Measurements from ENCODE around the gene CWC22. TPM values are rescaled to one million over a fixed set of nuclear protein-coding genes. Genes with fewer than 3 reads are reported as not detected.
"Not testable (repeated sequence)": the region's sequence is repeated elsewhere in the genome, so short reads cannot be mapped to it uniquely, and the experiment has no call there.

The CWC22 gene
- total RNA-seq, 4 donors from 2014 or later, result 13.2 to 24.3 (median 19.4) TPM

- no peak for DNase-seq (ENCODE audit: low spot score in 2 of 2)
- Histone ChIP-seq H3K4me1 (peaks cover 14% of the 10 kb centered on the region), H3K27me3 (no peaks in the 10 kb centered on the region), H3K9me3 (no peaks in the 10 kb centered on the region), H3K4me3 (no peak overlapping the region), H3K27ac (no peak overlapping the region), H3K36me3 (no peaks in the 10 kb centered on the region)
- WGBS, result 94% methylated on average over 4 of the region's 4 CpGs
- no peak for TF ChIP-seq CTCF (IDR thresholded peaks at IDR 0.05)
- TF ChIP-seq EP300 (IDR thresholded peaks at IDR 0.05), result no peak
- TF ChIP-seq POLR2A (IDR thresholded peaks at IDR 0.05), result no peak
- no peak for TF ChIP-seq POLR2AphosphoS5 (IDR thresholded peaks at IDR 0.05)
Measured at GRCh38 chr2:180012523-180012922, 5.4 kb upstream of the CWC22 start.

GRCh38 chr2:180010701-180011100, 3.6 kb upstream of the CWC22 start:
- Histone ChIP-seq H3K9me3 (no peaks in the 10 kb centered on the region), H3K27me3 (no peaks in the 10 kb centered on the region), H3K4me1 (peaks cover 7% of the 10 kb centered on the region), H3K36me3 (no peaks in the 10 kb centered on the region), H3K4me3 (no peak overlapping the region), H3K27ac (no peak overlapping the region)
- no peak for TF ChIP-seq CTCF (IDR thresholded peaks at IDR 0.05)
- no peak for TF ChIP-seq EP300 (IDR thresholded peaks at IDR 0.05)
- TF ChIP-seq POLR2A (IDR thresholded peaks at IDR 0.05), result no peak
- no peak for TF ChIP-seq POLR2AphosphoS5 (IDR thresholded peaks at IDR 0.05)
- WGBS, result 64% methylated on average over 2 of the region's 2 CpGs
- DNase-seq (ENCODE audit: low spot score in 2 of 2), result no peak

- Histone ChIP-seq H3K36me3 (no peaks in the 10 kb centered on the region), H3K27me3 (no peaks in the 10 kb centered on the region), H3K27ac (no peak overlapping the region), H3K9me3 (no peaks in the 10 kb centered on the region), H3K4me3 (peak overlapping the region; percentile 80), H3K4me1 (peaks cover 28% of the 10 kb centered on the region)
- DNase-seq (ENCODE audit: low spot score in 2 of 2), result no peak
- TF ChIP-seq CTCF (IDR thresholded peaks at IDR 0.05) (no peak), POLR2A (IDR thresholded peaks at IDR 0.05) (no peak), POLR2AphosphoS5 (IDR thresholded peaks at IDR 0.05) (no peak), EP300 (IDR thresholded peaks at IDR 0.05) (no peak)
- WGBS, result 11% methylated on average over 7 of the region's 7 CpGs
Measured at GRCh38 chr2:180006231-180006630, 866 bp downstream of the CWC22 start.

- not testable (repeated sequence) for H3K27ac ChIP-seq; H3K9me3 ChIP-seq; H3K27me3 ChIP-seq; H3K36me3 ChIP-seq; DNase-seq (ENCODE audit: low spot score in 2 of 2)
- WGBS, result 97% methylated on average over 7 of the region's 7 CpGs
- H3K4me1 ChIP-seq, result peaks cover 28% of the 10 kb centered on the region
- peak overlapping the region; percentile 80 for H3K4me3 ChIP-seq
Measured at GRCh38 chr2:180005465-180005864, 1.6 kb downstream of the CWC22 start.

GRCh38 chr2:180004731-180005130, 2.4 kb downstream of the CWC22 start:
- 88% methylated on average over 5 of the region's 5 CpGs for WGBS
- no peak for TF ChIP-seq POLR2A (IDR thresholded peaks at IDR 0.05)
- TF ChIP-seq CTCF (IDR thresholded peaks at IDR 0.05), result no peak
- no peak for TF ChIP-seq POLR2AphosphoS5 (IDR thresholded peaks at IDR 0.05)
- TF ChIP-seq EP300 (IDR thresholded peaks at IDR 0.05), result no peak
- no peak overlapping the region for H3K4me3 ChIP-seq
- H3K27me3 ChIP-seq, result no peaks in the 10 kb centered on the region
- peaks cover 28% of the 10 kb centered on the region for H3K4me1 ChIP-seq
- H3K27ac ChIP-seq, result no peak overlapping the region
- DNase-seq (ENCODE audit: low spot score in 2 of 2), result no peak
- H3K36me3 ChIP-seq, result no peaks in the 10 kb centered on the region
- no peaks in the 10 kb centered on the region for H3K9me3 ChIP-seq

- Histone ChIP-seq H3K27ac (no peak overlapping the region), H3K4me3 (no peak overlapping the region), H3K36me3 (no peaks in the 10 kb centered on the region), H3K27me3 (no peaks in the 10 kb centered on the region), H3K4me1 (peaks cover 28% of the 10 kb centered on the region), H3K9me3 (no peaks in the 10 kb centered on the region)
- 62% methylated on average over 2 of the region's 2 CpGs for WGBS
- no peak for TF ChIP-seq POLR2AphosphoS5 (IDR thresholded peaks at IDR 0.05)
- TF ChIP-seq POLR2A (IDR thresholded peaks at IDR 0.05), result no peak
- no peak for TF ChIP-seq CTCF (IDR thresholded peaks at IDR 0.05)
- no peak for TF ChIP-seq EP300 (IDR thresholded peaks at IDR 0.05)
- DNase-seq (ENCODE audit: low spot score in 2 of 2), result no peak
Measured at GRCh38 chr2:180003559-180003958, 3.5 kb downstream of the CWC22 start.
